GM12875 (cell line): Measurements from ENCODE around the gene CTNNA3.

Source experiments
- H3K4me3 ChIP-seq: one replicate; pipeline ENCODE4 v1.5.1; 2011; ENCODE audit warnings: low read depth, low read length, control low read depth
- TF ChIP-seq, protein P1 (sequence below): IDR thresholded peaks from 2 replicates; pipeline ENCODE4 v1.5.1; 2011; ENCODE audit warnings: low read depth, mild to moderate bottlenecking, control low read depth, inconsistent platforms, low read length, moderate library complexity, borderline replicate concordance; ENCODE audit not compliant: insufficient read depth

CTNNA3 gene

GRCh38 chr10:66148312-66148711 is 1547.7 kb downstream of the CTNNA3 start:
- no peak overlapping the region for H3K4me3 ChIP-seq
- TF ChIP-seq, protein P1, sequence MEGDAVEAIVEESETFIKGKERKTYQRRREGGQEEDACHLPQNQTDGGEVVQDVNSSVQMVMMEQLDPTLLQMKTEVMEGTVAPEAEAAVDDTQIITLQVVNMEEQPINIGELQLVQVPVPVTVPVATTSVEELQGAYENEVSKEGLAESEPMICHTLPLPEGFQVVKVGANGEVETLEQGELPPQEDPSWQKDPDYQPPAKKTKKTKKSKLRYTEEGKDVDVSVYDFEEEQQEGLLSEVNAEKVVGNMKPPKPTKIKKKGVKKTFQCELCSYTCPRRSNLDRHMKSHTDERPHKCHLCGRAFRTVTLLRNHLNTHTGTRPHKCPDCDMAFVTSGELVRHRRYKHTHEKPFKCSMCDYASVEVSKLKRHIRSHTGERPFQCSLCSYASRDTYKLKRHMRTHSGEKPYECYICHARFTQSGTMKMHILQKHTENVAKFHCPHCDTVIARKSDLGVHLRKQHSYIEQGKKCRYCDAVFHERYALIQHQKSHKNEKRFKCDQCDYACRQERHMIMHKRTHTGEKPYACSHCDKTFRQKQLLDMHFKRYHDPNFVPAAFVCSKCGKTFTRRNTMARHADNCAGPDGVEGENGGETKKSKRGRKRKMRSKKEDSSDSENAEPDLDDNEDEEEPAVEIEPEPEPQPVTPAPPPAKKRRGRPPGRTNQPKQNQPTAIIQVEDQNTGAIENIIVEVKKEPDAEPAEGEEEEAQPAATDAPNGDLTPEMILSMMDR: no peak

- TF ChIP-seq, protein P1: no peak
- H3K4me3 ChIP-seq: no peak overlapping the region
Measured at GRCh38 chr10:66144016-66144415, 1552.0 kb downstream of the CTNNA3 start.

DNA sequence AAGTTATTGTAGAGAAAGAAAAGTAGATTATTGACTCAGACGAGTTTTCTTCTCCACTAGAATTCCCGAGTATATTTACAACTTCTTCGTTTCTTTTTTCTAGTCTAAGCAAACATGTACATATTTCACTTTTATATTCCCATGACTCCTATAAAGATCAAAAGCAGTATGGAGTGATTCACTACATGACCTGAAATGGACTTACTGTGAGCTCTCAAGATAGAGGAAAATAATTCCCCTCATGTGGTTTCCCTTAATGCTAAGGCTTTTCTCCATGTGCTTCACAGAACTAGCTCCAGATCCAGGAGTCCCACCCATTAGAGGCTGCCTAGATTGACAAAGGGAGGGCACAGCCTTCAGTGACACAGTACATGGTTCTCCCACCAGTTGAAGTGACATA is 1593.2 kb downstream of the CTNNA3 start:
- TF ChIP-seq, protein P1: no peak
- no peak overlapping the region for H3K4me3 ChIP-seq

GRCh38 chr10:66098595-66099480 is 1597.2 kb downstream of the CTNNA3 start:
- no peak overlapping the region for H3K4me3 ChIP-seq
- TF ChIP-seq, protein P1: no peak

DNA sequence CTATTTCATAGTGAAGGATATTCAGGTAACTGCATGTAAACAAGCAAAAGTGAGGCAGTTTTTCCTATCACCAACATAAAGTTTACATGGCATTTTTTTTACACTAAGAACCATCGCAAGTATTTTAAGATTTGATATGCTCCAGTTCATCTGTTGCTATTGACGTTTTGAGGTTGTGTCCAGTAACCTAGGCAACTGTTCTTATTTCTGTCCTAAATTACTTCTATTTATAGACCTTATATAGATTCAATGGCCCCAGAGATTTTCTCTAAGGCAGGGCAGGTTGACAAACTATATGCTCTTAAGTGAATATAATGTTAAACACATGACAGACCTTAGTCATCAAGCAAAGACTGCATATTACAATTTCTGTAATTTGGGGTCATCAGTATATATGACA is 1600.4 kb downstream of the CTNNA3 start:
- H3K4me3 ChIP-seq: no peak overlapping the region
- TF ChIP-seq, protein P1: no peak

DNA sequence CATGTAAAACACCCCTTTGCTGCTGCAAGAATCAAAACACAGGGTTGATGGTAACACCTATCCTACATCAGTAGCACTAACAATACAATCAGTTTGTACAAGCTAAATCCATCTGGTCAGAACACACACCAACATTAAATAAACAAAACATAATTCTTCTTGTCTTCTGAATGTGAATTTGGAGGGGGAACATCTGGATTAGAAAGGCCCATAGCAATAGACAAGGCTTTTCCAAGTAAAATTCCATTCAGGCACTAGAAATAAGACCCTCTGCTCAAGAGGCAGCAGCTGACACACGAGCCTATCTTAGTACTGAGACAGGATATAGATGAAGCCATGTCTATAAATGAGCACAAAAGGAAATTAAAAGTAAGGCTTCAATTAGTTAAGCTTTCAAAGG is 1610.1 kb downstream of the CTNNA3 start:
- TF ChIP-seq, protein P1: no peak

DNA sequence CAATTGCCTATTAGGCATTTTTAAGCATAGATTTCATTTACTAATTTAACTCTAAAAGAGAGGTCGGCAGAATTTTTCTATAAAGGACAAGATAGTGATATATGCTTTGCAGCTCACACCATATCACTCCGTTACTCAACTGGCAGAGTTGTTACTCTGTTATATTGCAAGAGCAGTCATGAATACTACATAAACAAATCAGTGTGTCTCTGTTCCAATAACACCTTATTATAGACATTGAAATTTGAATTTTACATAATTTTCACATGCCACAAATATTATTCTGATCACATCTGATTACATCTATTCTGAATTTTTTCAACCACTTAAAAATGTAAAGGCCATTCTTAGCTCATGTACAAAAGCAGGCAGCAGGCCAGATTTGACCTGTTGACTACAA is 1624.1 kb downstream of the CTNNA3 start:
- TF ChIP-seq, protein P1: no peak
- H3K4me3 ChIP-seq: no peak overlapping the region

More for the DNA sequence above, 1610.1 kb downstream of the CTNNA3 start:
- H3K4me3 ChIP-seq: no peak overlapping the region
